HCT116 (cell line): ENCODE results near the gene DIP2C. TPM values are rescaled to one million over a fixed set of nuclear protein-coding genes. Genes with fewer than 3 reads are reported as not detected.

ENCODE experiments used
- ATAC-seq: fragments of 200-7000 bp; cut with Tn5 transposase; 2 replicates; pipeline ENCODE4 v1.9.1; 2020; ENCODE audit warnings: mild to moderate bottlenecking, moderate library complexity
- BruUV-seq: library from RNA; stranded (reverse); fragments of 400-500 nt; replicated peaks from 2 replicates; lab custom pipeline; 2021; lab: Mats Ljungman, UMichigan
- CTCF ChIA-PET: fragments of 300-600 bp; sonication (Branson Sonifier 250); formaldehyde crosslinking; loops from one replicate; lab custom pipeline; 2021; ENCODE audit warnings: antibody characterized with exemption; lab: Charles Lee
- POLR2A ChIA-PET: fragments of 300-600, 350-600 bp; sonication (Branson Sonifier 250); formaldehyde crosslinking; loops from one replicate; lab custom pipeline; 2021; ENCODE audit warnings: antibody characterized with exemption; lab: Charles Lee
- RAD21 ChIA-PET, 2 experiments: fragments of 300-600 bp; sonication (Branson Sonifier 250); formaldehyde crosslinking; loops; one replicate each; lab custom pipeline; 2023; ENCODE audit warnings: low total read pairs in 2 of 2; ENCODE audit not compliant: uncharacterized antibody in 2 of 2, unreplicated experiment in 2 of 2, low non-redundant PET in 1 of 2; lab: Charles Lee
- DNase-seq: peaks from one replicate; pipeline ENCODE4 v3.0.0-alpha.2; 2010; ENCODE audit warnings: low read depth, low spot score
- H2AFZ ChIP-seq: fragments of 200-600 bp; shearing (Covaris generic), sonication (generic); 2 replicates; pipeline ENCODE4 v1.6.1; 2017; ENCODE audit warnings: low read depth, mixed run types, mixed read lengths, antibody characterized with exemption, low read length; ENCODE audit not compliant: poor library complexity, severe bottlenecking
- H3K27ac ChIP-seq: 2 replicates; pipeline ENCODE4 v1.5.1; 2012; ENCODE audit warnings: low read depth, low read length
- H3K27me3 ChIP-seq: fragments of 200-600 bp; sonication (generic); 2 replicates; pipeline ENCODE4 v1.6.1; 2016; ENCODE audit warnings: mixed run types, low read length, mixed read lengths; ENCODE audit not compliant: insufficient read depth
- H3K36me3 ChIP-seq, 2 experiments: fragments of 200-500 bp in 1 of 2; fragments of 200-600 bp in 1 of 2; sonication (Bioruptor generic) in 1 of 2; sonication (generic) in 1 of 2; 2 replicates each; pipeline versions ENCODE4 v1.5.1 to v1.6.1; 2014 to 2016; ENCODE audit warnings: low read length in 2 of 2, inconsistent platforms in 1 of 2, mixed read lengths in 1 of 2, mixed run types in 1 of 2; ENCODE audit not compliant: insufficient read depth in 2 of 2, control insufficient read depth in 1 of 2
- H3K4me1 ChIP-seq, 2 experiments: fragments of 200-600 bp in 1 of 2; sonication (generic) in 1 of 2; 2 replicates each; pipeline versions ENCODE4 v1.5.1 to v1.6.1; 2012 to 2017; ENCODE audit warnings: low read length in 2 of 2, inconsistent platforms in 1 of 2, mild to moderate bottlenecking in 1 of 2, mixed read lengths in 1 of 2, mixed run types in 1 of 2, moderate library complexity in 1 of 2; ENCODE audit not compliant: insufficient read depth in 2 of 2, control insufficient read depth in 1 of 2
- H3K4me2 ChIP-seq: fragments of 200-600 bp; sonication (generic); 2 replicates; pipeline ENCODE4 v1.6.1; 2017; ENCODE audit warnings: mixed run types, low read length, mixed read lengths
- H3K4me3 ChIP-seq, 2 experiments: fragments of 200-600 bp in 1 of 2; sonication (generic) in 1 of 2; replicated peaks in 1 of 2; 2 replicates each; pipeline ENCODE4 v1.5.1; 2011 to 2016; ENCODE audit warnings: low read length in 2 of 2, control low read depth in 1 of 2, low read depth in 1 of 2, mild to moderate bottlenecking in 1 of 2, mixed read lengths in 1 of 2, mixed run types in 1 of 2
- H3K79me2 ChIP-seq: fragments of 200-600 bp; sonication (generic); 2 replicates; pipeline ENCODE4 v1.6.1; 2017; ENCODE audit warnings: mild to moderate bottlenecking, mixed run types, low read length, moderate library complexity, mixed read lengths; ENCODE audit not compliant: insufficient read depth
- H3K9ac ChIP-seq: fragments of 200-600 bp; sonication (generic); 2 replicates; pipeline ENCODE4 v1.6.1; 2016; ENCODE audit warnings: low read length, mixed read lengths
- H3K9me2 ChIP-seq: fragments of 200-600 bp; sonication (generic), shearing (Covaris generic); 2 replicates; pipeline ENCODE4 v1.6.1; 2017; ENCODE audit warnings: mixed run types, mild to moderate bottlenecking, moderate library complexity; ENCODE audit not compliant: insufficient read depth
- H3K9me3 ChIP-seq, 2 experiments: fragments of 200-500 bp in 1 of 2; fragments of 200-600 bp in 1 of 2; sonication (Bioruptor generic) in 1 of 2; sonication (generic) in 1 of 2; 2 replicates each; pipeline ENCODE4 v1.6.1; 2014 to 2017; ENCODE audit warnings: low read length in 2 of 2, mixed read lengths in 2 of 2, inconsistent platforms in 1 of 2, low read depth in 1 of 2, mild to moderate bottlenecking in 1 of 2, mixed run types in 1 of 2, moderate library complexity in 1 of 2; ENCODE audit not compliant: control insufficient read depth in 1 of 2, insufficient read depth in 1 of 2
- H4K20me1 ChIP-seq: fragments of 200-600 bp; sonication (generic), shearing (Covaris generic); 2 replicates; pipeline ENCODE4 v1.6.1; 2017; ENCODE audit warnings: mixed run types, mild to moderate bottlenecking, moderate library complexity; ENCODE audit not compliant: insufficient read depth
- EGR1 ChIP-seq: IDR thresholded peaks from 2 replicates; pipeline ENCODE4 v1.6.1; 2012; ENCODE audit warnings: low read depth
- ELF1 ChIP-seq: IDR thresholded peaks from 2 replicates; pipeline ENCODE4 v1.6.1; 2012; ENCODE audit warnings: low read depth, borderline replicate concordance
- EZH2phosphoT487 ChIP-seq: fragments of 200-600 bp; IDR thresholded peaks from 2 replicates; pipeline ENCODE4 v1.6.1; 2018; ENCODE audit warnings: antibody characterized with exemption, borderline replicate concordance
- FOSL1 ChIP-seq: IDR thresholded peaks from 2 replicates; pipeline ENCODE4 v1.6.1; 2012; ENCODE audit warnings: low read depth
- JUND ChIP-seq: IDR thresholded peaks from 2 replicates; pipeline ENCODE4 v1.6.1; 2012
- POLR2A ChIP-seq: IDR thresholded peaks from 2 replicates; pipeline ENCODE4 v1.7.0; 2011; ENCODE audit warnings: borderline replicate concordance; ENCODE audit not compliant: insufficient read depth, insufficient read length; ENCODE audit errors: extremely low read depth
- POLR2AphosphoS5 ChIP-seq: IDR thresholded peaks from 2 replicates; pipeline ENCODE4 v1.6.1; 2011; ENCODE audit warnings: mild to moderate bottlenecking, low read depth, low read length, moderate library complexity
- SIN3A ChIP-seq: IDR thresholded peaks from 2 replicates; pipeline ENCODE4 v1.6.1; 2012; ENCODE audit warnings: low read depth
- SP1 ChIP-seq: IDR thresholded peaks from 2 replicates; pipeline ENCODE4 v1.6.1; 2012; ENCODE audit warnings: low read depth
- SRF ChIP-seq: IDR thresholded peaks from 2 replicates; pipeline ENCODE4 v1.6.1; 2012; ENCODE audit warnings: low read depth
- TCF7L2 ChIP-seq: IDR thresholded peaks from 2 replicates; pipeline ENCODE4 v1.7.0; 2011; ENCODE audit warnings: borderline replicate concordance, inconsistent platforms; ENCODE audit not compliant: insufficient read depth, insufficient read length; ENCODE audit errors: extremely low read depth
- YY1 ChIP-seq: IDR thresholded peaks from 2 replicates; pipeline ENCODE4 v1.6.1; 2011; ENCODE audit warnings: low read length, low read depth, moderate library complexity, mild to moderate bottlenecking; ENCODE audit not compliant: insufficient replicate concordance; ENCODE audit errors: extremely low read depth
- ZFX ChIP-seq: fragments of 450-650 bp; IDR thresholded peaks from 2 replicates; pipeline ENCODE4 v1.6.1; 2017
- ZNF274 ChIP-seq: fragments of 200-500 bp; sonication (Bioruptor generic); IDR thresholded peaks from 2 replicates; pipeline ENCODE4 v1.6.1; 2014; ENCODE audit warnings: mild to moderate bottlenecking, low read depth, low read length, inconsistent platforms
- intact Hi-C: fragments of 100-400 bp; cut with micrococcal nuclease; formaldehyde crosslinking; loops from 2 replicates; pipeline ENCODE4 v1.10.0; 2022
- total RNA-seq: library from RNA; stranded (reverse); gene quantifications from one replicate; pipeline ENCODE4 v1.2.1, GENCODE V29; 2021; ENCODE audit not compliant: unreplicated experiment
- TF ChIP-seq, protein P1 (sequence below): IDR thresholded peaks from 2 replicates; pipeline ENCODE4 v1.6.1; 2012; ENCODE audit warnings: low read depth
- TF ChIP-seq, protein P2 (sequence below): IDR thresholded peaks from 2 replicates; pipeline ENCODE4 v1.6.1; 2011; ENCODE audit warnings: mild to moderate bottlenecking, low read length, moderate library complexity; ENCODE audit not compliant: insufficient replicate concordance; ENCODE audit errors: extremely low read depth
- TF ChIP-seq, protein P3 (sequence below): IDR thresholded peaks from 2 replicates; pipeline ENCODE4 v1.6.1; 2012

DIP2C gene
- total RNA-seq, 1 experiment from 2014 or later: 15.4 TPM

DNA sequence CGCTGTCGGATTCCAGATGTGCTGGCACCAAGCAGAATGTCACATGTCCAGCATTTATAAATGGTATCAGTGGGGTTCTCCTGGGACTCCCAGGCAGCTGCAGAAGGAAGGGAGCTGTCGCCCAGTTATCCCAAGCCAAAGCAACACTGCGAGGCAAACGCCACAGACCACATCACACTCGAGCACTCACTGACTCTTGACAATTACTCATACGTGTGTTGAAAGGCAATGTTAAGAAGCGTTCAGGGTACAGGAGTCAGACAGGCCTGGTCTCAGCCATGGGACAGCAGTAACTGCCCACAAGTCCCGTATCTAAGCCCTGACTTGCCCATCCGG is 113.4 kb downstream of the DIP2C start:
- H3K27ac ChIP-seq: no peak overlapping the region
- H3K9me3 ChIP-seq: no peaks in the 10 kb centered on the region
- H4K20me1 ChIP-seq: no peaks in the 10 kb centered on the region; the same call in 1 of the 2 replicates
- intact Hi-C loops: no loop called here
- ATAC-seq (no peak), DNase-seq (no peak)
- POLR2A ChIA-PET: no interaction called here
- H3K36me3 ChIP-seq: no peaks in the 10 kb centered on the region
- no peak overlapping the region for H3K4me2 ChIP-seq
- H3K9me2 ChIP-seq: no peaks in the 10 kb centered on the region
- CTCF ChIA-PET: no interaction called here
- no peak overlapping the region for H2AFZ ChIP-seq
- no peak overlapping the region for H3K9ac ChIP-seq
- H3K4me1 ChIP-seq: no peaks in the 10 kb centered on the region
- RAD21 ChIA-PET: no interaction called here
- BruUV-seq: no TSS peak
- no peak for TF ChIP-seq TCF7L2
- no peak for TF ChIP-seq EZH2phosphoT487
- TF ChIP-seq POLR2A: no peak
- no peak for TF ChIP-seq POLR2AphosphoS5
- TF ChIP-seq FOSL1: no peak
- TF ChIP-seq ZFX: no peak
- no peak for TF ChIP-seq SP1
- no peak for TF ChIP-seq JUND
- no peak for TF ChIP-seq YY1
- TF ChIP-seq ZNF274: no peak
- TF ChIP-seq EGR1: no peak
- TF ChIP-seq, all 23 proteins: peak for 0
- H3K27me3 ChIP-seq: no peaks in the 10 kb centered on the region
- no peak overlapping the region for H3K4me3 ChIP-seq
- H3K79me2 ChIP-seq: no peaks in the 10 kb centered on the region; the same call in 1 of the 2 replicates

DNA sequence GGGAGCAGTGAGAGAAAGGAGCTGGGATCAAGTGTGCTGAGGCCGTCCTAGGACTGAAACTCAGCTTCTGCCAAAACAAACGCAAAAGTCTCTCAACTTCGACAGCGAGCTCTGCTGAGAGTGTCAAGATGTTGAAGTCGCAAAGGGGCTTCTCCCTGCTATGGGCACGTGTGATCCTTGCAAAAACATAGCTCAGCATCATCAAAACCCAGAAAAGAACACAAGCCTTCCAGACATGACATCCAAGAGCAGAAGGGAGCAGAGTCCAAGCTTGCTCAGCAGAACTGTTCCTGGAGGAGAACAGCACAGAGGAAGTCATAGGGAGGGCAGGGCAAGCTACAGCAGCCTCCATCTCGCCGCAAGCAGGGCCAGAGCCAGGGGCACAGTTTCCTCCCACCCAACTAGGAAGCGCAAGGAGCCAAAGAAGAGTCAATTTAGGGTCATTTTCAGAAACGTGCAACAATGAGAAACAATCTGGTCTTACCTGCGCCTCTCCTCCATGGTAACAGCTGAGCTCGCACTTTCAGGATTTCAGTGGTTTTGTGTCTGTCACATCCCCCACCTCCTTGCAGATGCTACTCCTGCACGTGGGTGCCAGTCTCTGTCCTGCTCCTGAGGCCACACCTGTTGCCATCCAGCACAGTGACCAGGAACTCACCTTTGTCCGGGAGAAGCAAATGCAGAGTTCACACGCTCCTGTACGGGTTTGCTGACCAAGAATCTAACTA is 113.9 kb downstream of the DIP2C start:
- Histone ChIP-seq H3K4me2 (no peak overlapping the region), H2AFZ (no peak overlapping the region), H3K27me3 (no peaks in the 10 kb centered on the region), H3K4me3 (no peak overlapping the region), H4K20me1 (no peaks in the 10 kb centered on the region; the same call in 1 of the 2 replicates), H3K4me1 (no peaks in the 10 kb centered on the region), H3K79me2 (no peaks in the 10 kb centered on the region; the same call in 1 of the 2 replicates), H3K9ac (no peak overlapping the region), H3K27ac (no peak overlapping the region), H3K9me2 (no peaks in the 10 kb centered on the region), H3K36me3 (no peaks in the 10 kb centered on the region), H3K9me3 (no peaks in the 10 kb centered on the region)
- RAD21 ChIA-PET: no interaction called here
- ATAC-seq (no peak), DNase-seq (no peak)
- CTCF ChIA-PET: no interaction called here
- BruUV-seq: no TSS peak
- POLR2A ChIA-PET: no interaction called here
- intact Hi-C loops: no loop called here
- TF ChIP-seq SRF (no peak), JUND (no peak), SIN3A (no peak), SP1 (no peak), ELF1 (no peak)
- TF ChIP-seq, protein P1, sequence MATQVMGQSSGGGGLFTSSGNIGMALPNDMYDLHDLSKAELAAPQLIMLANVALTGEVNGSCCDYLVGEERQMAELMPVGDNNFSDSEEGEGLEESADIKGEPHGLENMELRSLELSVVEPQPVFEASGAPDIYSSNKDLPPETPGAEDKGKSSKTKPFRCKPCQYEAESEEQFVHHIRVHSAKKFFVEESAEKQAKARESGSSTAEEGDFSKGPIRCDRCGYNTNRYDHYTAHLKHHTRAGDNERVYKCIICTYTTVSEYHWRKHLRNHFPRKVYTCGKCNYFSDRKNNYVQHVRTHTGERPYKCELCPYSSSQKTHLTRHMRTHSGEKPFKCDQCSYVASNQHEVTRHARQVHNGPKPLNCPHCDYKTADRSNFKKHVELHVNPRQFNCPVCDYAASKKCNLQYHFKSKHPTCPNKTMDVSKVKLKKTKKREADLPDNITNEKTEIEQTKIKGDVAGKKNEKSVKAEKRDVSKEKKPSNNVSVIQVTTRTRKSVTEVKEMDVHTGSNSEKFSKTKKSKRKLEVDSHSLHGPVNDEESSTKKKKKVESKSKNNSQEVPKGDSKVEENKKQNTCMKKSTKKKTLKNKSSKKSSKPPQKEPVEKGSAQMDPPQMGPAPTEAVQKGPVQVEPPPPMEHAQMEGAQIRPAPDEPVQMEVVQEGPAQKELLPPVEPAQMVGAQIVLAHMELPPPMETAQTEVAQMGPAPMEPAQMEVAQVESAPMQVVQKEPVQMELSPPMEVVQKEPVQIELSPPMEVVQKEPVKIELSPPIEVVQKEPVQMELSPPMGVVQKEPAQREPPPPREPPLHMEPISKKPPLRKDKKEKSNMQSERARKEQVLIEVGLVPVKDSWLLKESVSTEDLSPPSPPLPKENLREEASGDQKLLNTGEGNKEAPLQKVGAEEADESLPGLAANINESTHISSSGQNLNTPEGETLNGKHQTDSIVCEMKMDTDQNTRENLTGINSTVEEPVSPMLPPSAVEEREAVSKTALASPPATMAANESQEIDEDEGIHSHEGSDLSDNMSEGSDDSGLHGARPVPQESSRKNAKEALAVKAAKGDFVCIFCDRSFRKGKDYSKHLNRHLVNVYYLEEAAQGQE: no peak
- TF ChIP-seq, protein P2, sequence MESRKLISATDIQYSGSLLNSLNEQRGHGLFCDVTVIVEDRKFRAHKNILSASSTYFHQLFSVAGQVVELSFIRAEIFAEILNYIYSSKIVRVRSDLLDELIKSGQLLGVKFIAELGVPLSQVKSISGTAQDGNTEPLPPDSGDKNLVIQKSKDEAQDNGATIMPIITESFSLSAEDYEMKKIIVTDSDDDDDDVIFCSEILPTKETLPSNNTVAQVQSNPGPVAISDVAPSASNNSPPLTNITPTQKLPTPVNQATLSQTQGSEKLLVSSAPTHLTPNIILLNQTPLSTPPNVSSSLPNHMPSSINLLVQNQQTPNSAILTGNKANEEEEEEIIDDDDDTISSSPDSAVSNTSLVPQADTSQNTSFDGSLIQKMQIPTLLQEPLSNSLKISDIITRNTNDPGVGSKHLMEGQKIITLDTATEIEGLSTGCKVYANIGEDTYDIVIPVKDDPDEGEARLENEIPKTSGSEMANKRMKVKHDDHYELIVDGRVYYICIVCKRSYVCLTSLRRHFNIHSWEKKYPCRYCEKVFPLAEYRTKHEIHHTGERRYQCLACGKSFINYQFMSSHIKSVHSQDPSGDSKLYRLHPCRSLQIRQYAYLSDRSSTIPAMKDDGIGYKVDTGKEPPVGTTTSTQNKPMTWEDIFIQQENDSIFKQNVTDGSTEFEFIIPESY: no peak
- TF ChIP-seq, protein P3, sequence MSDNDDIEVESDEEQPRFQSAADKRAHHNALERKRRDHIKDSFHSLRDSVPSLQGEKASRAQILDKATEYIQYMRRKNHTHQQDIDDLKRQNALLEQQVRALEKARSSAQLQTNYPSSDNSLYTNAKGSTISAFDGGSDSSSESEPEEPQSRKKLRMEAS: no peak
